Iris pigment epithelial cell (primary cell): Measurements from ENCODE around the gene ELAVL4.

Experiments used
- DNase-seq: peaks from one replicate; pipeline ENCODE4 v3.0.0-alpha.2; 2011; ENCODE audit warnings: low read depth

Gene ELAVL4

GRCh38 chr1:50180367-50180766 lies 71.6 kb downstream of the ELAVL4 start:
- no peak for DNase-seq

GRCh38 chr1:50181027-50181663 lies 72.4 kb downstream of the ELAVL4 start:
- peak; percentile 1 for DNase-seq

- DNase-seq: no peak
Observed at GRCh38 chr1:50183378-50184133, 74.8 kb downstream of the ELAVL4 start.

- DNase-seq: no peak
Observed at GRCh38 chr1:50189369-50189768, 80.6 kb downstream of the ELAVL4 start.

GRCh38 chr1:50193002-50193401 lies 84.3 kb downstream of the ELAVL4 start:
- no peak for DNase-seq

GRCh38 chr1:50195205-50195604 lies 86.5 kb downstream of the ELAVL4 start:
- DNase-seq: no peak

GRCh38 chr1:50196081-50196480 lies 87.4 kb downstream of the ELAVL4 start:
- DNase-seq: no peak

- DNase-seq: no peak
Observed at GRCh38 chr1:50197216-50197615, 88.5 kb downstream of the ELAVL4 start.

GRCh38 chr1:50208315-50208714 lies 99.6 kb downstream of the ELAVL4 start:
- DNase-seq: no peak

GRCh38 chr1:50208756-50209155 lies 100.0 kb downstream of the ELAVL4 start:
- DNase-seq: no peak

- DNase-seq: no peak
Observed at GRCh38 chr1:50209749-50210148, 101.0 kb downstream of the ELAVL4 start.

- DNase-seq: no peak
Observed at GRCh38 chr1:50213505-50213904, 104.8 kb downstream of the ELAVL4 start.

GRCh38 chr1:50214717-50215116 lies 106.0 kb downstream of the ELAVL4 start:
- DNase-seq: no peak

GRCh38 chr1:50218344-50219120 lies 109.8 kb downstream of the ELAVL4 start:
- no peak for DNase-seq

- no peak for DNase-seq
Observed at GRCh38 chr1:50228871-50229384, 120.2 kb downstream of the ELAVL4 start.

- DNase-seq: no peak
Observed at GRCh38 chr1:50231209-50231608, 122.5 kb downstream of the ELAVL4 start.

- no peak for DNase-seq
Observed at GRCh38 chr1:50232336-50232735, 123.6 kb downstream of the ELAVL4 start.

GRCh38 chr1:50236656-50237055 lies 127.9 kb downstream of the ELAVL4 start:
- DNase-seq: no peak

- no peak for DNase-seq
Observed at GRCh38 chr1:50237056-50237455, 128.3 kb downstream of the ELAVL4 start.

- DNase-seq: no peak
Observed at GRCh38 chr1:50243939-50244338, 135.2 kb downstream of the ELAVL4 start.

- peak; percentile 5 for DNase-seq
Observed at GRCh38 chr1:50246869-50247268, 138.1 kb downstream of the ELAVL4 start.

GRCh38 chr1:50251702-50252101 lies 143.0 kb downstream of the ELAVL4 start:
- no peak for DNase-seq

GRCh38 chr1:50252196-50252595 lies 143.5 kb downstream of the ELAVL4 start:
- DNase-seq: no peak
